H1 (cell line): ENCODE data around the gene CELSR3. TPM values are rescaled to one million over a fixed set of nuclear protein-coding genes. Genes with fewer than 3 reads are reported as not detected.

Source experiments
- CHD7 ChIP-seq: fragments of 300-600 bp; sonication (generic); IDR thresholded peaks from 2 replicates; pipeline ENCODE4 v1.7.1; 2012; ENCODE audit warnings: low read length, moderate library complexity, mild to moderate bottlenecking, inconsistent platforms; ENCODE audit not compliant: insufficient replicate concordance
- polyA plus RNA-seq, 7 experiments: library from polyadenylated mRNA; depleted of rRNA in 3 of 7; stranded (reverse) in 5 of 7; unstranded in 2 of 7; fragments of >200 nt in 5 of 7; fragments of 200-250 nt in 2 of 7; gene quantifications; 1 replicate in 5 of 7; 2 replicates in 1 of 7; 4 replicates in 1 of 7; pipeline versions ENCODE4 v1.2.1 to v1.2.3, GENCODE V29; 2011 to 2013; ENCODE audit warnings: missing spikeins in 2 of 7, mixed read lengths in 2 of 7
- total RNA-seq: library from RNA; stranded (reverse); fragmentation: NEBNext Ultra II Directional; extraction: Animal tissue kit (Norgen Biotek cat#: 25700); gene quantifications from 2 replicates; pipeline ENCODE4 v1.2.1, GENCODE V29; 2021

Gene CELSR3
- total and polyA plus RNA-seq, 2 of the 8 experiments (the other 6 are each of a cell fraction or from before 2014, with no cell fraction given): 11.6 to 29.5 TPM

GRCh38 chr3:48682786-48683185 lies 20.1 kb upstream of the CELSR3 start (continued):
- TF ChIP-seq CHD7: no peak
- TF ChIP-seq, all 59 proteins: peak for 0
